ENCODE results near the gene AATK.

DNA sequence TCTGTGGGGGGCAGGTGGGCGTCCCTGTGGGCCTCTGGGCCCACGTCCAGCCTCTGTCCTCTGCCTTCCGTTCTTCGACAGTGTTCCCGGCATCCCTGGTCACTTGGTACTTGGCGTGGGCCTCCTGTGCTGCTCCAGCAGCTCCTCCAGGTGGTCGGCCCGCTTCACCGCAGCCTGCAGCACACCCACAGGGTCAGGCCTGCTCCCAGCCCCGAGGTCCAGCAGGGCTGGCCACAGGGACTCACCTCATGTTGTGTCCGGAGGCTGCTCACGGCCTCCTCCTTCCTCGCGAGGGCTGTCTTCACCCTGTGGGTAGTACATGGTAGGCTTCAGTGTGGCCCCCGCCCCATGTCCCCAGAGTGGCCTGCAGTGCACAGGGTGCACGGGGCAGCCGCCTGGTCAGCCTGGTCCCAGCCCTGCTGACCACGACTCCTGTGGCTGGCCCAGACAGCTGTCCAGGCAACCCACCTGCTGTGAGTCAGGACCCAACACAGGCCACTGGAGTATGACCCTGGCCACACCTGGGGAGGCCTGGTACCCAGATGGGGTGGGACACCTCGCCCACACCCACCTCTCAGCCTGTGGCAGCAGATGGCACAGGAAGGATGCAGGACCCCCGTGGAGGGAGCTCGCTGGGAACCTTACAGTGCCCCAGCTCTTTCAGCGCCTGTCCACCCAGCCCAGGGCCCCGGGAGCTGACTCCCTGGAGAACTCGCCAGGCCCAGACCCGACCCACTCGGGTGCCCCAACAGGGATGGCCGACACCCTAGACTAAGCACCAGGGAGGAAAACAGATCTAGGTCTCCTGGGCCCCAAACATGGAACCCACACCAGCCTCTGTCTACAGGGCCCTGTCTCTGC is 23.9 kb upstream of the AATK start:
- no peak for TF ChIP-seq CTCF (IDR thresholded peaks at IDR 0.05)
- no peak for TF ChIP-seq POLR2A (IDR thresholded peaks at IDR 0.05)
